HepG2 (cell line): ENCODE results near the gene ARHGAP22. TPM values are rescaled to one million over a fixed set of nuclear protein-coding genes. Genes with fewer than 3 reads are reported as not detected.

Source experiments
- ATAC-seq: fragments of 200-7000 bp; cut with Tn5 transposase; 3 replicates; pipeline ENCODE4 v1.9.1; 2020; ENCODE audit warnings: mild to moderate bottlenecking, moderate library complexity
- BruUV-seq: library from RNA; stranded (reverse); fragments of 400-500 nt; replicated peaks from 2 replicates; lab custom pipeline; 2021; lab: Mats Ljungman, UMichigan
- CTCF ChIA-PET: fragments of 300-600 bp; formaldehyde crosslinking; extraction: SDS; loops from one replicate; lab custom pipeline; 2021; ENCODE audit warnings: low total read pairs, inconsistent platforms, low intra/inter-chr PET ratio; lab: Yijun Ruan, JAX
- POLR2A ChIA-PET: fragments of 350-600 bp; sonication (Branson Sonifier 250); formaldehyde crosslinking; loops from one replicate; lab custom pipeline; 2020; ENCODE audit warnings: antibody characterized with exemption, inconsistent platforms; lab: Yijun Ruan, JAX
- DNase-seq: peaks from one replicate; pipeline ENCODE4 v3.0.0-alpha.2; 2015; ENCODE audit warnings: low spot score
- FAIRE-seq: peaks from 3 replicates; lab custom pipeline; 2011; peaks lifted over from hg19 to GRCh38; lab: Jason Lieb, UNC
- H2AFZ ChIP-seq: one replicate; pipeline ENCODE4 v1.6.1; 2011; ENCODE audit warnings: low read length, inconsistent platforms
- H3K27ac ChIP-seq: fragments of 300-600 bp; 3 replicates; pipeline ENCODE4 v1.8.0; 2011; ENCODE audit warnings: mixed run types, mild to moderate bottlenecking, mixed read lengths, low read length, inconsistent platforms; ENCODE audit not compliant: insufficient read depth; ENCODE audit errors: extremely low read length
- H3K27me3 ChIP-seq, 2 experiments: fragments of 200-600 bp in 1 of 2; 2 replicates in 1 of 2; 3 replicates in 1 of 2; pipeline versions ENCODE4 v1.6.0 to v1.8.0; 2011; ENCODE audit warnings: low read length in 2 of 2, mild to moderate bottlenecking in 2 of 2, moderate library complexity in 2 of 2, inconsistent platforms in 1 of 2; ENCODE audit not compliant: insufficient read depth in 2 of 2, control insufficient read depth in 1 of 2
- H3K36me3 ChIP-seq, 2 experiments: fragments of 200-600 bp in 1 of 2; replicated peaks in 1 of 2; 2 replicates in 1 of 2; 3 replicates in 1 of 2; pipeline versions ENCODE4 v1.5.1 to v1.8.0; 2011; ENCODE audit warnings: low read length in 2 of 2, inconsistent platforms in 1 of 2; ENCODE audit not compliant: insufficient read depth in 2 of 2, control insufficient read depth in 1 of 2
- H3K4me1 ChIP-seq: 2 replicates; pipeline ENCODE4 v1.5.1; 2012; ENCODE audit warnings: low read length, inconsistent platforms; ENCODE audit not compliant: insufficient read depth
- H3K4me2 ChIP-seq: 2 replicates; pipeline ENCODE4 v1.6.0; 2011; ENCODE audit warnings: low read depth, low read length, inconsistent platforms
- H3K4me3 ChIP-seq, 3 experiments: fragments of 200-600 bp in 1 of 3; sonication (generic), shearing (Covaris generic) in 1 of 3; replicated peaks in 1 of 3; 2 replicates each; pipeline ENCODE4 v1.5.1; 2011 to 2016; ENCODE audit warnings: low read length in 3 of 3, inconsistent platforms in 2 of 3, low read depth in 2 of 3, mild to moderate bottlenecking in 2 of 3, control low read depth in 1 of 3, mixed read lengths in 1 of 3; ENCODE audit not compliant: insufficient read depth in 1 of 3
- H3K79me2 ChIP-seq: one replicate; pipeline ENCODE4 v1.6.1; 2011; ENCODE audit warnings: low read length, inconsistent platforms; ENCODE audit not compliant: insufficient read depth
- H3K9ac ChIP-seq: 2 replicates; pipeline ENCODE4 v1.6.0; 2011; ENCODE audit warnings: mild to moderate bottlenecking, low read depth, low read length, inconsistent platforms; ENCODE audit not compliant: insufficient read depth
- H3K9me3 ChIP-seq: 2 replicates; pipeline ENCODE4 v1.5.1; 2012; ENCODE audit warnings: mild to moderate bottlenecking, low read length
- H4K20me1 ChIP-seq: 2 replicates; pipeline ENCODE4 v1.6.0; 2011; ENCODE audit warnings: inconsistent platforms, mild to moderate bottlenecking, low read length, moderate library complexity; ENCODE audit not compliant: insufficient read depth
- AGO2 ChIP-seq: fragments of 200-400 bp; formaldehyde crosslinking; optimal IDR thresholded peaks from 2 replicates; pipeline ENCODE3; 2017; ENCODE audit warnings: mild to moderate bottlenecking, low read depth, low read length, moderate library complexity
- CBX2 ChIP-seq, 2 experiments: fragments of 200-600 bp in 1 of 2; sonication (generic); formaldehyde crosslinking in 1 of 2; IDR thresholded peaks; 2 replicates each; pipeline versions ENCODE4 v1.7.0 to v1.8.1; 2018 to 2022; ENCODE audit warnings: low read depth in 2 of 2, low read length in 1 of 2, mild to moderate bottlenecking in 1 of 2, missing genetic modification reagents in 1 of 2
- ELF1 ChIP-seq: sonication (generic); formaldehyde crosslinking; IDR thresholded peaks from 2 replicates; pipeline ENCODE4 v1.4.0; 2020; ENCODE audit warnings: missing genetic modification reagents
- FOXM1 ChIP-seq: sonication (generic); formaldehyde crosslinking; IDR thresholded peaks from 2 replicates; pipeline ENCODE4 v1.5.0; 2020; ENCODE audit warnings: missing genetic modification reagents
- JDP2 ChIP-seq: sonication (generic); formaldehyde crosslinking; IDR thresholded peaks from 2 replicates; pipeline ENCODE4 v1.8.1; 2022; ENCODE audit warnings: missing genetic modification reagents, borderline replicate concordance
- NFKBIZ ChIP-seq: IDR thresholded peaks from 2 replicates; pipeline ENCODE4 v1.6.1; 2018; ENCODE audit warnings: missing genetic modification reagents, missing compliant biosample characterization
- RERE ChIP-seq: IDR thresholded peaks from 2 replicates; pipeline ENCODE4 v1.6.1; 2016; ENCODE audit warnings: low read depth, missing genetic modification reagents, missing compliant biosample characterization
- ZBTB1 ChIP-seq: sonication (generic); formaldehyde crosslinking; IDR thresholded peaks from 2 replicates; pipeline ENCODE4 v1.4.0; 2020; ENCODE audit warnings: missing genetic modification reagents, borderline replicate concordance
- ZBTB8A ChIP-seq: sonication (generic); formaldehyde crosslinking; IDR thresholded peaks from 2 replicates; pipeline ENCODE4 v1.4.0; 2020; ENCODE audit warnings: mild to moderate bottlenecking, low read depth, missing genetic modification reagents, borderline replicate concordance
- ZC3H13 ChIP-seq: sonication (generic); formaldehyde crosslinking; IDR thresholded peaks from 2 replicates; pipeline ENCODE4 v1.8.1; 2023; ENCODE audit warnings: mild to moderate bottlenecking, missing genetic modification reagents, moderate library complexity
- ZKSCAN5 ChIP-seq: sonication (generic); formaldehyde crosslinking; IDR thresholded peaks from 2 replicates; pipeline ENCODE4 v1.5.1; 2020; ENCODE audit warnings: mild to moderate bottlenecking, missing genetic modification reagents
- ZNF850 ChIP-seq: sonication (generic); formaldehyde crosslinking; conservative IDR thresholded peaks from 2 replicates; pipeline ENCODE4 v1.9.0; 2021; ENCODE audit warnings: mild to moderate bottlenecking, missing genetic modification reagents
- WGBS: methylation state at CpG from one replicate; pipeline ENCODE4 v1.1.6; 2017; ENCODE audit warnings: low lambda C conversion rate; 5-methylcytosine and 5-hydroxymethylcytosine counted together
- in situ Hi-C: cut with HindIII; loops from 2 replicates; pipeline ENCODE4 v1.10.0; 2017; ENCODE audit warnings: low pct_unique_long_range_greater_than_20kb; ENCODE audit not compliant: extremely low pct_ligation_motif_present
- intact Hi-C: fragments of 100-400 bp; cut with micrococcal nuclease; formaldehyde crosslinking; loops from one replicate; pipeline ENCODE4 v1.10.0; 2022; ENCODE audit not compliant: unreplicated experiment
- polyA plus RNA-seq, 8 experiments: library from polyadenylated mRNA; depleted of rRNA in 3 of 8; stranded (reverse) in 7 of 8; unstranded in 1 of 8; fragments of >200 nt; fragmentation: Illumina TruSeq in 4 of 8; extraction: Trizol in 4 of 8; gene quantifications; 2 replicates each; pipeline versions ENCODE4 v1.2.1 to v1.2.3, GENCODE V29; 2011 to 2016; ENCODE audit warnings: low read depth in 4 of 8, missing spikeins in 1 of 8, mixed read lengths in 1 of 8; ENCODE audit not compliant: insufficient read depth in 1 of 8
- total RNA-seq, 5 experiments: library from RNA; depleted of rRNA; stranded (reverse); fragments of >200 nt; fragmentation: Illumina TruSeq; extraction: Trizol; gene quantifications; 2 replicates each; pipeline ENCODE4 v1.2.3, GENCODE V29; 2016; ENCODE audit warnings: low read depth in 1 of 5

The ARHGAP22 gene
- total and polyA plus RNA-seq, 2 of the 13 experiments (the other 11 are each of a cell fraction or from before 2014, with no cell fraction given) = 0.08 to 0.38 TPM

- H3K36me3 ChIP-seq = no peaks in the 10 kb centered on the region
- no peak overlapping the region for H3K4me2 ChIP-seq
- no peak overlapping the region for H2AFZ ChIP-seq
- no peak overlapping the region for H3K4me3 ChIP-seq
- no peak for DNase-seq
- peaks cover 0 to 10% of the 10 kb centered on the region in 2 experiments; a peak in 2 of 5 replicates for H3K27me3 ChIP-seq
- BruUV-seq = no TSS peak
- POLR2A ChIA-PET = no interaction called here
- H3K4me1 ChIP-seq = no peaks in the 10 kb centered on the region
- H3K79me2 ChIP-seq = no peaks in the 10 kb centered on the region
- H4K20me1 ChIP-seq = no peaks in the 10 kb centered on the region
- ATAC-seq = no peak
- no peak overlapping the region for H3K9ac ChIP-seq
- intact Hi-C loops = no loop called here
- H3K27ac ChIP-seq = no peak overlapping the region
- WGBS = 2% methylated on average over 2 of the region's 2 CpGs
- in situ Hi-C loops = no loop called here
- H3K9me3 ChIP-seq = no peaks in the 10 kb centered on the region
- FAIRE-seq = no peak
- TF ChIP-seq ZC3H13 (CRISPR knock-in tag) (no peak), RERE (no peak), NFKBIZ (CRISPR knock-in tag) (no peak), CBX2 (IDR thresholded peaks at IDR 0.05; ENCODE audit: low read depth, low read length) (no peak), CBX2 (CRISPR knock-in tag; IDR thresholded peaks at IDR 0.05; ENCODE audit: low read depth) (no peak), AGO2 (no peak), FOXM1 (CRISPR knock-in tag) (no peak), ZNF850 (CRISPR knock-in tag) (no peak), ELF1 (CRISPR knock-in tag) (no peak), ZKSCAN5 (CRISPR knock-in tag) (no peak), ZBTB8A (no peak), JDP2 (CRISPR knock-in tag) (no peak), ZBTB1 (no peak)
- TF ChIP-seq, all 625 proteins: peak for 0
- CTCF ChIA-PET = no interaction called here
These were observed 32.5 kb downstream of the ARHGAP22 start for GRCh38 chr10:48572414-48572813.
